ENCODE measurements around the gene APOL4. TPM values are rescaled to one million over a fixed set of nuclear protein-coding genes. Genes with fewer than 3 reads are reported as not detected.
"Not testable (repeated sequence)": the region's sequence is repeated elsewhere in the genome, so short reads cannot be mapped to it uniquely, and the experiment has no call there.

APOL4 gene
- polyA plus RNA-seq, 3 donors, result 4.6 to 11.3 (median 10.7) TPM

GRCh38 chr22:36212901-36213300 is 11.3 kb upstream of the APOL4 start:
- DNase-seq (ENCODE audit: extremely low read depth in 1 of 11, low read depth in 9 of 11, low spot score in 4 of 11), result no peak

- no peak for DNase-seq (ENCODE audit: extremely low read depth in 1 of 11, low read depth in 9 of 11, low spot score in 4 of 11)
Measured at GRCh38 chr22:36211237-36211861, 9.7 kb upstream of the APOL4 start.

DNA sequence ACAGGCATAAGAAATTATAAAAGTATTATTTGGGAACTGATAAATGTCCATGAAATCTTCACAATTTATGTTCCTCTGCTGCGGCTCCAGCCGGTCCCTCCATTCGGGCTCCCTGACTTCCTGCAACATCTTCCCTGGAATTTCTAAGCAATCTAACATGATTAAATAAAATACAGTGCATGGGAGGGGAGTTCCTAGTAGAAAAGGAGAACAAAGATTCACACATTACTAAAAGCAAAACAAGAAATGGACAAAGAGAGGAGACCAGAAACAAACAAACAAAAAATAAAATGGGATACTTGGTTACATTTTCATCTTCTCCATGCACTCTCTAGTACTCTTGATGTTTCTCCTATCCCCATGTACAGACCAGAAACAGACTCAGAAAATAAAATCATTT is 8.6 kb upstream of the APOL4 start:
- no peak for DNase-seq (ENCODE audit: extremely low read depth in 1 of 11, low read depth in 9 of 11, low spot score in 4 of 11)

- DNase-seq (ENCODE audit: extremely low read depth in 1 of 11, low read depth in 9 of 11, low spot score in 4 of 11), result not testable (repeated sequence)
Measured at GRCh38 chr22:36209488-36209908, 7.9 kb upstream of the APOL4 start.

DNA sequence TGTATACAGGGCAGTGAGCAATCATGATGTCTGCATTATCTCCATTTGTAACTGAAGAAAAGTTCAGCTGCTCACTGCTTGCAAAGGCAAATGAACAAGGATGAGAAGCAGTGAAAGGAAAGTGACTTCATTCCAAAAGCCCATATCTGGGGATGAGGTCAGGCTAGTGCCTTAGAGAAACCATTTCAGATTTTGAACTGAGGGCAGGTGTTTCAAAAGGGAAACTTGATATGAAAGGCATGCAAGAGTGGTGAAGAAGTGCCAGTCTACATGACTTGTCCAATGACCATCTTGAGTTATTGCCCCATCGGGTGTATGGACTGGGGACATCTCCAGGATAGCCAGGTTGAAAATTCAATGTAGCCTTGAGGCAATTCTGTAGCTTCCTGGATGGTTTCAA is 7.3 kb upstream of the APOL4 start:
- DNase-seq (ENCODE audit: extremely low read depth in 1 of 11, low read depth in 9 of 11, low spot score in 4 of 11), result no peak

DNA sequence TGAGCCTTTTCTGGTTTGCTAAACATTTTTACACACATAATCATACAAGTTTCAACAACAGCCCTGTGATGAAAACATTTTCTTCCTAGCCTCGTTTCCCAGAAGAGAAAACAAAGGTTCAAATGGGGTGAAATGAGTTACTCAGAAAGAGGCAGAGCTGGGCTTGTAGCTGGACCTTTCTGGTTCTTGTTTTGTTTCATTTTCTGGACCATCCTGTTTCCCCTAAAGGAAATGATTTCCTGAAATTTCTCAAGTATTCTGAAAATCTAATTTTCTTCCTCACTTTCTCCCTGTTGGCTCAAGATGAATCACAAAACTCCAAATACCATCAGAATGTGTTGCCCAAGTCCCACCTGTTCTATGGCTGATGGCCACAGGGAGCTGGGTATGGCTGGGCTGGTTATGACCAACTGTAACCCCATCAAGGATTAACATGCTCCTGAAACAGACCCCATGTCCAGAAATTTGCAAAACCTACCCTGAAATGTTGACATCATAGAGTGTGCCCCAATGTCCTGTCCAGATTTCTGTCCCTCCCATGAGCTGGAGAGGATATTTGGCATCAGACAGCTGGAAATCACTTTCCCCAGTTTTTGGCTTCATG is 6.7 kb upstream of the APOL4 start:
- DNase-seq (ENCODE audit: extremely low read depth in 1 of 11, low read depth in 9 of 11, low spot score in 4 of 11), result no peak

DNA sequence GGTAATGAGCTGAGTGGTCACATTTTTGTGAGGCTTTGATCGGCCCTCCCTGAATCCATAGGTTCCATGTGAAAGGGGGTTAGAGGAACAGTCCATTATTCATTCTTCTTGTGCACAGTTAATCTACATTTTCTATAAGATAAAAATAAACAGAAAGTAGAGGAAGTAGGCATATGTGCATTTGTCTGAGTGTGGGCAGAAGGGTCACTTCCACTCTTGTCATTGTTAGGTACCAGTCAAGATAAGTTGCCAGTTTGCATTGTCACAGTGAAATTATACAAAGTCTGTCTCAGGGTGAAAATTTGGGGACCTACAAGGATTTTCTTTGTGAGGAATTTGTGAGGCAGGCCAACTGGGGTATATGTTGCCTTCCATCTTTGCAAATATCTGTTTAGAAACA is 4.6 kb upstream of the APOL4 start:
- DNase-seq (ENCODE audit: extremely low read depth in 1 of 11, low read depth in 9 of 11, low spot score in 4 of 11), result no peak

- not testable (repeated sequence) for DNase-seq (ENCODE audit: extremely low read depth in 1 of 11, low read depth in 9 of 11, low spot score in 4 of 11)
Measured at GRCh38 chr22:36205573-36205972, 4.0 kb upstream of the APOL4 start.

GRCh38 chr22:36204632-36205015 is 3.0 kb upstream of the APOL4 start:
- no peak for DNase-seq (ENCODE audit: extremely low read depth in 1 of 11, low read depth in 9 of 11, low spot score in 4 of 11)

GRCh38 chr22:36204001-36204631 is 2.5 kb upstream of the APOL4 start:
- no peak for DNase-seq (ENCODE audit: extremely low read depth in 1 of 11, low read depth in 9 of 11, low spot score in 4 of 11)

DNA sequence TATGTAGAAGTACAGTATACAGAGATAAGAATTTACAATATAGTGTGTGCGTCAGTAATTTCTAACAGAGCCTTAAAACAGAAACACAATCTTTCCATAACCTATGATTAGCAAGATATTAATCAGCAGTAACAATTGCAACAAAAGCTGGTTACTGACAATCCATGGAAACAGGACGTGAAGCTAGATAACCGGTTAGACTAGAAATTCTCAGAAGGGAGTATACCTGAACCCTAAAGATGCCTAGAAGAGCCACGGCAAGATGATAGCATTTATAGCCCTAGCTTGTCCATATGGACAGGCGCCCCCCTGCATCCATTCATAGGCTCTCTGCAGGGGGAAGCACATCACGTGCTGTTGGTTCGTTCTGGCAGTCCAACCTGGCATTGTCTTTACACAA is 1.8 kb upstream of the APOL4 start:
- not testable (repeated sequence) for DNase-seq (ENCODE audit: extremely low read depth in 1 of 11, low read depth in 9 of 11, low spot score in 4 of 11)

GRCh38 chr22:36202906-36203305 is 1.3 kb upstream of the APOL4 start:
- peak in 3 of 11 donors; percentile 49 to 65 (median 56) for DNase-seq (ENCODE audit: extremely low read depth in 1 of 11, low read depth in 9 of 11, low spot score in 4 of 11)

GRCh38 chr22:36201025-36201424 is 584 bp downstream of the APOL4 start:
- DNase-seq (ENCODE audit: extremely low read depth in 1 of 11, low read depth in 9 of 11, low spot score in 4 of 11), result not testable (repeated sequence)

- DNase-seq (ENCODE audit: extremely low read depth in 1 of 11, low read depth in 9 of 11, low spot score in 4 of 11), result no peak
Measured at GRCh38 chr22:36199001-36199551, 2.5 kb downstream of the APOL4 start.

- DNase-seq (ENCODE audit: extremely low read depth in 1 of 11, low read depth in 9 of 11, low spot score in 4 of 11), result no peak
Measured at GRCh38 chr22:36198536-36198935, 3.1 kb downstream of the APOL4 start.

GRCh38 chr22:36197514-36198146 is 4.0 kb downstream of the APOL4 start:
- DNase-seq (ENCODE audit: extremely low read depth in 1 of 11, low read depth in 9 of 11, low spot score in 4 of 11), result peak in 1 of 11 donors; percentile 57

DNA sequence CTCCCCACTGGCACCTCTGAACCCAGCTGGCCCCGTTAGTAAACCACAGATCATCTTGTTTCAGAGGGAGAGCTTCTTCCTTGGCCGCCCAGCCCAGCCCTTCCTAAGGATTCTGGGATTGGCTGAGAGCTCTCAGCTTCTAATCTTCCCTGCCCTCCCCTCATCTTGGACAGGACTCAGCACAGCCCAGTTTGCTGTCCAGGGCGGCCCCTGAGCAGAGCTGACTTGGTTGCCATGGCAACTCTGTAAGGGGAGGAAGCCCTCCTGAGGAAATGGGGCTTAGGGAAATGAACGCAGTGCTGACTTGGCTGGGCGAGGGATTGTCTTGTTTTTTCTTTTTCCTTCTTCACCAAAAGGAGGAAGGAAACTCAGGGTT is 4.6 kb downstream of the APOL4 start:
- peak in 5 of 11 donors; percentile 58 to 84 (median 63) for DNase-seq (ENCODE audit: extremely low read depth in 1 of 11, low read depth in 9 of 11, low spot score in 4 of 11)

- no peak for DNase-seq (ENCODE audit: extremely low read depth in 1 of 11, low read depth in 9 of 11, low spot score in 4 of 11)
Measured at GRCh38 chr22:36196254-36197064, 5.2 kb downstream of the APOL4 start.

DNA sequence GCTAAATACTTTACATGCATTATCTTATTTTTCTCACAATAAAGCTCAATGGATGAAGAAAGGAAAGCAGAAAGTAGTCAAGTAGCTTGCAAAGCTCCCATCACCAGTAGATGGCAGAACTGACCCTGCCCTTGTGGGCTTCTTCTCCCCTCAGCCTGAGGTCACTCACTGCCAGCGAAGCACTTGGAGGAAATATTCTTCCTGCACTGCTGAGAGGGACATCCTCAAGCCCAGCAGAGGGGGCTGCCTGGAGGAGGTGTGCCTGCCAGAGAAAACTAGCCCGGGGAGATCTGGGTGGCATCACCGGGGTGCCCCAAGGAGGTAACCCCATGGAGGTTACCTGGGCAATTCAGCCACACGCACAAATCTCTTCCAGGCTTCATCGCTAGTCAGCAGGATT is 6.6 kb downstream of the APOL4 start:
- DNase-seq (ENCODE audit: extremely low read depth in 1 of 11, low read depth in 9 of 11, low spot score in 4 of 11), result peak in 5 of 11 donors; percentile 36 to 52 (median 45)

Data from renal cortex interstitium (tissue), 11 donors.